NCI-H2227 (cell line): ENCODE measurements around the gene SH3RF2.
A peak's percentile ranks its signal among the peaks of the same experiment; 100 is the strongest.

ENCODE experiments used
- DNase-seq: peaks from one replicate; lab custom pipeline; 2025; ENCODE audit not compliant: unreplicated experiment; lab: John Stamatoyannopoulos, UW

Gene SH3RF2

DNA sequence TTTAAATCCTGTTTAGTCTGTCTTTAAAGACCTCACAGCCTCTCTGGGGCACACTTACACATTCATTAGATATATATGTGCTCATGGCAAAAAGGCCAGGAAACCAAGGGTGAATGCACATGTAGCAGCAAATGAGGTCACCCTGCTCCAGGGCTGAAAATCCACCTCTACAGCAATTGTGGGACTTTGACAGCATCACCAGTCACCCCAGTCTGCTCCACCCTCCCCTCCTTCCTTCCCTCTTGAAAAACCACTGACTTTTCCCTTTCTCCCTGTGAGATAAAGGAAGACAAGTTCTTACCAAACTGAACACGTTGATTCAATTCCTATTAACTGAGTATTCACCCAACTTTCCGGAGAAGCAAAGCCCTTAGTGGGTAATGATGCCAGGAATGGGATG is 15.2 kb upstream of the SH3RF2 start:
- no peak for DNase-seq

DNA sequence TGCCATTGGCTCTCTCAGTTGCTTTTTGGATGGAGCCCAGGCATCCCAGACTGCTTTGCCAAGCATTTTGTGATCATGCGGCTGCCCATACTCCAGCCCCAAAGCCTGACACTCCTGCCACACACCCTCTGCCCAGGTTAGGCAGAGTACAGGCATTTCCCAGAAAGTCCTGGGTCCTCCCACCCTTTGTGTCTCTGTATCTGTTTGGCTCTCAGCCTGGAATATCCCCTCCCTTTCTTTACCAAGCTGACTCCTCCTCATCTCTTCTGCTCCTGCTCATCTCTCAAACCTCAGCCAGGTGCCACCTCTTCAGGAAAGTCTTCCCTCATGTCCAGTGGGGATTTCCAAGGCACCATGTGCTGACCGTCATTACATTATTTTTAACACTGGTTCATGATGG is 14.3 kb upstream of the SH3RF2 start:
- no peak for DNase-seq

GRCh38 chr5:145923405-145923804 is 13.0 kb upstream of the SH3RF2 start:
- no peak for DNase-seq

DNA sequence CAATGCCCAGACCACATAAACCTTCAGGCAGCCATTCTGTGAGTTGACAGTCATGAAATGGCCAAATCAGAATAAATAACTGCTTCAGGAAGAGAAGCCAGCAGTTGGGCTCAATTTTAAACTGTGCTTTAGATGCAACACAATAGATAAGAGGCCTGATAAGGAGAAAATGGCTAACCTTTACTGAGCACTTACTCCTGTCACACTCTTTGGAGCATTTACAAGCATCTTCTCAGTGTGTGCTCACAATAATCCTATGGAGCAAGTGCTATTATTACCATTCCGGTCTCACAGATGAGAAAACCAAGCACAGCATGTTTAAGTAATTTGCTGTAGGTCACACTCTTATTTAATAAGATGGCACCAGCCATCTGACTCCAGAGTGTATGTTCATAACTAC is 11.5 kb upstream of the SH3RF2 start:
- peak; percentile 49 for DNase-seq

DNA sequence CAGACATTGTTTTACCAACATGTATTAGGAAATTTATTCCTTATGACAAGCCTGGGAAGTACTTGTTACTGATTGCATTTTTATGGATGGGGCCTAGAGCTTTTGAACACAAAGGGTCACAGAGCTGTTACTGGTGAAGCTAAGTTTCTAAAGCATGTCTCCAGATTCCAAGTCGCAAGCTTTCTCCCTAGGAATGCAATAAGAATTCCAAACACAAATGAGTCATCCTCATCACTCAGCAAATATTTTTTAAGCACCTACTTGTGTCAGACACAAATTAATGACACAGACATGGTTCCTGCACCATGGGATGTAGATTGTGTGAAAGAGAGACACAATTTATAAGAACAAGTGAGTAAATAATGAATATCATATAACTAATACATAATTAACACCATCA is 11.0 kb upstream of the SH3RF2 start:
- no peak for DNase-seq

- no peak for DNase-seq
These were observed 10.6 kb upstream of the SH3RF2 start for GRCh38 chr5:145925803-145926202.

DNA sequence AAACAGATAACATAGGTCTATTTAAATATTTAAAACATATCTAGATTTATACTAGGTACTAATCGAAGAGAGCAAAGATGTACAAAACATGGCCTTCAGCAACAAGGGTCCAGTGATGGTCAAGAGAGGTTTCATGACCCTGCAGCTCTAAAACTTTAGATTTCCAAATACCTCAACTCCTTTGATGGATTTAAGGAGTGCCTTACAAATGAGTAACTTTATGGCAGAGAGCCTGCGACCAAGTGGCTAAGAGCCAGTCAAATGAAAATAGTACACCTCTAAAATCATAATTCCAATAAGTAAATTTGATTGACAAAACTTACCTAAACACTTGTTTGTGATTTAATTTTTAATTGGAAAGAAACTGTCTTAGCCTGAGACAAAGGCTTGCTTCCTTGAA is 4.7 kb upstream of the SH3RF2 start:
- DNase-seq, result no peak

DNA sequence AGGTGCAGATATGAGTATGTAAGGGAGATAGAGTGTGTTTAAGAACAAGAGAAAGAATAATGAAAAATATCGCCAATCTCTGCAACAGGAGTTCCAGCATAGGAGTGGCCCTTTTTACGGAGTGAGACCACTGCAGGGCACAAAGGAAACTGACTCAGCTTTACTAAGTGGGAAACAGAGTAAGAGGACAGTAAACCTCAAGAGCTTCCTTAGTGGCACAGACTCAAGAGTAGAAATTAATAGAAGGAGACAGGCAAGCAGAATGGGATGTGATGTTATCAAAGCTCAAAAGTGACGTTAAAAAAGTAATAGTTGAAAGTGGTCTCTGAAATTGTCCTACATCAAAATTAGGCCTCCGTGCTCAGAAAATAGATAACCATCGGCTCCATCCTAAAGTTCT is 2.1 kb upstream of the SH3RF2 start:
- no peak for DNase-seq

- no peak for DNase-seq
These were observed 1.3 kb downstream of the SH3RF2 start for GRCh38 chr5:145937432-145938250.

- peak; percentile 23 for DNase-seq
These were observed 2.6 kb downstream of the SH3RF2 start for GRCh38 chr5:145938776-145939539.

DNA sequence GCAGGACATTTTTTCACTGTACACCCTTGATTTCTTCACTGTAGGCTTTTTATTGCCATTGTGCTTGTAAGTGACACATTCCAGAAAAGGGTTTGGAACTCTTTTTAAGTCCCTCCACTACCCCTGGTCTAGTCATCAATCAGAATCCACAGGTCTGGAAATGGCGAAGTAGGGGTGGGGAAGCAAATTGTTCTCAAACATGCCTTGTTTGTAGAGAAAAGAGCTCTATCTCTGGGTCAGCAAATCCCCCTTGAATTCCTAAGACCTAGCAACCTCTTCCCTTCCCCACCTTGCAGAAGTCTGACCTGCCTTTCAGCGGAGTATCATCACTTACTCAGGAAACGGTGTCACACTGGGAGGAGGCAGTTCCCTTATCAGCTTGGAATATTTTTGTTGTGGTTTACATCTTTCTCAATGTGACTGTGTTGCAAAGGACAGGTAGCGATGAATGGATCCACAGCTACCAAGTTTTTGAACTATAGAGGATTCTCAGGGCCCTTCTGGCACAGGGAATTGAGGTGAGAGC is 3.2 kb downstream of the SH3RF2 start:
- no peak for DNase-seq

GRCh38 chr5:145941096-145941447 is 4.7 kb downstream of the SH3RF2 start:
- DNase-seq, result no peak

- DNase-seq, result no peak
These were observed 5.2 kb downstream of the SH3RF2 start for GRCh38 chr5:145941448-145942130.

DNA sequence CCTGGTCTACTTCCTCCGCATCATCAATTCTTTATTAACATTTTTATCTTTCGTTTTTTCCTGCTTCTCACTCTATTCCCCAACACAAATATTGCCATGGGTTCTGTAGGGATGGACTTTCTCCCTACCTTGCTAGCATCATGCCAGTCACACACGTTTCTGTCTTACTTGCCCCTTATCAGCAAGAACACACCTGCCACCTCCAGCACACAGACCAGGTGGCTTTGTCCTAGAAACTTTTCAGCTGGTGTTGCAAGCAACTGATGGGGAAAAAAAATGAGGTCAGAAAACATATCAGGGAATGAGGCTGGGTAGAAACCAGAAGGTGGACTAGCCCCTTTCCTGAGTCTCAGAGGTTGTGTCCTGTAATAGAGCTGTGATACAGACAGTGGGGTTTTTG is 5.8 kb downstream of the SH3RF2 start:
- no peak for DNase-seq

DNA sequence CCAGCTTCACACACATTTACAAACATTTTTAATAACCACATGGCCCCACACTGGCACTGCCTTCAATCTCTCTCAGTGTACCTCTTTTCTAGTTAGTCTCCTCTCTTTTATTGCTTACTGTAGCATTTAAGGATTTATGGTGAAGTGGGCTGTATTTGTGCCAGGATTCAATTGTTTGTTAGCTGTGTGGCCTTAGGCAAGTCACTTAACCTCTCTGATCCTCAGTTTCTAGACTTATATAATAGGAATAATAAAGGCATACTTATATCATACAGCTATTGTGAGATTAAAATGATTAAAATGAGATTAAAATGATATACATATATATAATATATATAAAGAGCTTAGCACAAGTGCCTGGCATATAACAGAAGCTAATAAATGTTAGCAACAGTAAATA is 6.4 kb downstream of the SH3RF2 start:
- no peak for DNase-seq

GRCh38 chr5:145943674-145944121 is 7.3 kb downstream of the SH3RF2 start:
- peak; percentile 13 for DNase-seq

DNA sequence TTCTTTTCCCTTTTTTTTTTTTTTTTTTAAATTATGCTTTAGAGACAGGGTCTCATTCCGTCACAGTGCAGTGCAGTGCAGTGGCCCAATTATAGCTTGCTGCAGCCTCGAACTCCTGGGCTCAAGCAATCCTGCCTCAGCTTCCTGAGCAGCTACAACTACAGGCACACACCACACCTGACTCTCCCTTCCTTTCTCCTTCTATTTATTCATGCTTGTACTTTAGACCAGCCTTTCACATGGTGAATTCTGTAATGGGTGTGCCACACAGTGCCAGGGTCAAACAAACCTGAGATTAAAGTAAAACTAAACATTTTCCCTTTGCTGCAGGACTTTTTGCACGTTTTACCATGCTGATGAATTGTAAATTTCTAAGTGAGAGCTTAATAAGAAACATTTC is 8.0 kb downstream of the SH3RF2 start:
- no peak for DNase-seq

DNA sequence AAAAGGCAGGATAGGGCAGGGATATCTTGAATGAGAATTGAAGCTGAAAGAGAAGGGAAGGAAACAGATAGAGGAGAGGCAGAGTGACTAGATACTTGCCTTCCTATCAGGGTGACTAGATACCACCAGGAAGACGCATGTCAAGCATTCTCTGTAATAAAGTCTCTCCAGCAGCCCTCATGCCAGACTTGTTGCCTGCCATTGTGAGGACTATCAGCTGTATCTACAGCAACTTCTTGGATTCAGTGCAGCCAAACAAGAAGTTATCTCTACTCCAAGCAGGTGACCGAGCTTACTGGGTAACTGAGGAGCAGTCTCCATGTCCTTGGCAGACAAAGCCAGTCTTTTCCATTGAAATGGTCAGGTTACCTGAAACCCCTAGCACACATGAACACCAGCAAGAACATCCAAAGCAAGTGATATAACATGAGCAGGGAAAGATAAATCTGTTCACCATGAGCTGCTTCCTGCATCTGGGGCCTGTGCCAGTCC is 9.3 kb downstream of the SH3RF2 start:
- DNase-seq, result no peak

- no peak for DNase-seq
These were observed 9.9 kb downstream of the SH3RF2 start for GRCh38 chr5:145946112-145946861.

DNA sequence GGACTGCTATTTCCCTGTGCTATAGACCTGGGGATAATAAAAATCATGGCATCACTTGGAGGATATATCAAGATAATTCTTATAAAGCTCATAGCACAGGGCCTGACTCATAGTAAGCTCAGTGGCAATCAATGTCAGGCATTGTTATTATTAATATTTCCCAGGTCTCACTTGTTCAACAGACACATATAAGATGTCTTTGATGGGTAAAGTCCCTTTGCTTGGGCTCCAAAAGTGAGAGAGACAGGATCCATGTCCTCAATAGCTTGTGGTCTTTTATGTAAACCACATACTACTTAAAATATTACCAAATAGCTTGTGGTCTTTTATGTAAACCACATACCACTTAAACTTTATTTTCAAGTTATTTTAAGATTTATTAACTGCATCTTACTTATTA is 11.2 kb downstream of the SH3RF2 start:
- DNase-seq, result no peak

- no peak for DNase-seq
These were observed 11.7 kb downstream of the SH3RF2 start for GRCh38 chr5:145948047-145948446.
